HepG2 (cell line): ENCODE measurements around the gene GPR152. TPM values are rescaled to one million over a fixed set of nuclear protein-coding genes. Genes with fewer than 3 reads are reported as not detected.

Source experiments
- ATAC-seq: fragments of 200-7000 bp; cut with Tn5 transposase; 3 replicates; pipeline ENCODE4 v1.9.1; 2020; ENCODE audit warnings: mild to moderate bottlenecking, moderate library complexity
- BruUV-seq: library from RNA; stranded (reverse); fragments of 400-500 nt; replicated peaks from 2 replicates; lab custom pipeline; 2021; lab: Mats Ljungman, UMichigan
- CTCF ChIA-PET: fragments of 300-600 bp; formaldehyde crosslinking; extraction: SDS; loops from one replicate; lab custom pipeline; 2021; ENCODE audit warnings: low total read pairs, inconsistent platforms, low intra/inter-chr PET ratio; lab: Yijun Ruan, JAX
- POLR2A ChIA-PET: fragments of 350-600 bp; sonication (Branson Sonifier 250); formaldehyde crosslinking; loops from one replicate; lab custom pipeline; 2020; ENCODE audit warnings: antibody characterized with exemption, inconsistent platforms; lab: Yijun Ruan, JAX
- DNase-seq: peaks from one replicate; pipeline ENCODE4 v3.0.0-alpha.2; 2015; ENCODE audit warnings: low spot score
- FAIRE-seq: peaks from 3 replicates; lab custom pipeline; 2011; peaks lifted over from hg19 to GRCh38; lab: Jason Lieb, UNC
- H2AFZ ChIP-seq: one replicate; pipeline ENCODE4 v1.6.1; 2011; ENCODE audit warnings: low read length, inconsistent platforms
- H3K27ac ChIP-seq: fragments of 300-600 bp; 3 replicates; pipeline ENCODE4 v1.8.0; 2011; ENCODE audit warnings: mixed run types, mild to moderate bottlenecking, mixed read lengths, low read length, inconsistent platforms; ENCODE audit not compliant: insufficient read depth; ENCODE audit errors: extremely low read length
- H3K27me3 ChIP-seq, 2 experiments: fragments of 200-600 bp in 1 of 2; 2 replicates in 1 of 2; 3 replicates in 1 of 2; pipeline versions ENCODE4 v1.6.0 to v1.8.0; 2011; ENCODE audit warnings: low read length in 2 of 2, mild to moderate bottlenecking in 2 of 2, moderate library complexity in 2 of 2, inconsistent platforms in 1 of 2; ENCODE audit not compliant: insufficient read depth in 2 of 2, control insufficient read depth in 1 of 2
- H3K36me3 ChIP-seq, 2 experiments: fragments of 200-600 bp in 1 of 2; replicated peaks in 1 of 2; 2 replicates in 1 of 2; 3 replicates in 1 of 2; pipeline versions ENCODE4 v1.5.1 to v1.8.0; 2011; ENCODE audit warnings: low read length in 2 of 2, inconsistent platforms in 1 of 2; ENCODE audit not compliant: insufficient read depth in 2 of 2, control insufficient read depth in 1 of 2
- H3K4me1 ChIP-seq: 2 replicates; pipeline ENCODE4 v1.5.1; 2012; ENCODE audit warnings: low read length, inconsistent platforms; ENCODE audit not compliant: insufficient read depth
- H3K4me2 ChIP-seq: 2 replicates; pipeline ENCODE4 v1.6.0; 2011; ENCODE audit warnings: low read depth, low read length, inconsistent platforms
- H3K4me3 ChIP-seq, 3 experiments: fragments of 200-600 bp in 1 of 3; sonication (generic), shearing (Covaris generic) in 1 of 3; replicated peaks in 1 of 3; 2 replicates each; pipeline ENCODE4 v1.5.1; 2011 to 2016; ENCODE audit warnings: low read length in 3 of 3, inconsistent platforms in 2 of 3, low read depth in 2 of 3, mild to moderate bottlenecking in 2 of 3, control low read depth in 1 of 3, mixed read lengths in 1 of 3; ENCODE audit not compliant: insufficient read depth in 1 of 3
- H3K79me2 ChIP-seq: one replicate; pipeline ENCODE4 v1.6.1; 2011; ENCODE audit warnings: low read length, inconsistent platforms; ENCODE audit not compliant: insufficient read depth
- H3K9ac ChIP-seq: 2 replicates; pipeline ENCODE4 v1.6.0; 2011; ENCODE audit warnings: mild to moderate bottlenecking, low read depth, low read length, inconsistent platforms; ENCODE audit not compliant: insufficient read depth
- H3K9me3 ChIP-seq: 2 replicates; pipeline ENCODE4 v1.5.1; 2012; ENCODE audit warnings: mild to moderate bottlenecking, low read length
- H4K20me1 ChIP-seq: 2 replicates; pipeline ENCODE4 v1.6.0; 2011; ENCODE audit warnings: inconsistent platforms, mild to moderate bottlenecking, low read length, moderate library complexity; ENCODE audit not compliant: insufficient read depth
- CTCF ChIP-seq: sonication (generic); formaldehyde crosslinking; IDR thresholded peaks from 2 replicates; pipeline ENCODE4 v1.5.0; 2020; ENCODE audit warnings: mild to moderate bottlenecking, missing genetic modification reagents, moderate library complexity
- GABPB1 ChIP-seq: IDR thresholded peaks from 2 replicates; pipeline ENCODE4 v1.6.1; 2016; ENCODE audit warnings: mild to moderate bottlenecking, missing genetic modification reagents, moderate library complexity, missing compliant biosample characterization
- NBN ChIP-seq: fragments of 450-650 bp; conservative IDR thresholded peaks from 2 replicates; pipeline ENCODE4 v1.6.1; 2017
- NFE2L2 ChIP-seq: fragments of 150-350 bp; IDR thresholded peaks from 2 replicates; pipeline ENCODE4 v1.6.1; 2014; ENCODE audit warnings: low read length
- SALL2 ChIP-seq: sonication (generic); formaldehyde crosslinking; IDR thresholded peaks from 2 replicates; pipeline ENCODE4 v1.8.1; 2023; ENCODE audit warnings: mild to moderate bottlenecking, missing genetic modification reagents, inconsistent platforms
- STAG1 ChIP-seq: sonication (generic); formaldehyde crosslinking; IDR thresholded peaks from 2 replicates; pipeline ENCODE4 v1.4.0; 2020; ENCODE audit warnings: missing genetic modification reagents
- WGBS: methylation state at CpG from one replicate; pipeline ENCODE4 v1.1.6; 2017; ENCODE audit warnings: low lambda C conversion rate; 5-methylcytosine and 5-hydroxymethylcytosine counted together
- in situ Hi-C: cut with HindIII; loops from 2 replicates; pipeline ENCODE4 v1.10.0; 2017; ENCODE audit warnings: low pct_unique_long_range_greater_than_20kb; ENCODE audit not compliant: extremely low pct_ligation_motif_present
- intact Hi-C: fragments of 100-400 bp; cut with micrococcal nuclease; formaldehyde crosslinking; loops from one replicate; pipeline ENCODE4 v1.10.0; 2022; ENCODE audit not compliant: unreplicated experiment
- polyA plus RNA-seq, 8 experiments: library from polyadenylated mRNA; depleted of rRNA in 3 of 8; stranded (reverse) in 7 of 8; unstranded in 1 of 8; fragments of >200 nt; fragmentation: Illumina TruSeq in 4 of 8; extraction: Trizol in 4 of 8; gene quantifications; 2 replicates each; pipeline versions ENCODE4 v1.2.1 to v1.2.3, GENCODE V29; 2011 to 2016; ENCODE audit warnings: low read depth in 4 of 8, missing spikeins in 1 of 8, mixed read lengths in 1 of 8; ENCODE audit not compliant: insufficient read depth in 1 of 8
- total RNA-seq, 5 experiments: library from RNA; depleted of rRNA; stranded (reverse); fragments of >200 nt; fragmentation: Illumina TruSeq; extraction: Trizol; gene quantifications; 2 replicates each; pipeline ENCODE4 v1.2.3, GENCODE V29; 2016; ENCODE audit warnings: low read depth in 1 of 5
- TF ChIP-seq, protein P1 (sequence below): sonication (generic); formaldehyde crosslinking; IDR thresholded peaks from 2 replicates; pipeline ENCODE4 v1.5.1; 2020; ENCODE audit warnings: mild to moderate bottlenecking, moderate library complexity, missing genetic modification reagents
- TF ChIP-seq, protein P2 (sequence below): sonication (generic); formaldehyde crosslinking; IDR thresholded peaks from 2 replicates; pipeline ENCODE4 v1.8.0; 2022; ENCODE audit warnings: low read depth, missing genetic modification reagents
- TF ChIP-seq, protein P3 (sequence below): sonication (generic); formaldehyde crosslinking; conservative IDR thresholded peaks from 2 replicates; pipeline ENCODE4 v1.8.1; 2023; ENCODE audit warnings: missing genetic modification reagents
- TF ChIP-seq, protein P4 (sequence below): sonication (generic); formaldehyde crosslinking; IDR thresholded peaks from 2 replicates; pipeline ENCODE4 v1.5.0; 2020; ENCODE audit warnings: mild to moderate bottlenecking, missing genetic modification reagents

Gene GPR152
- total and polyA plus RNA-seq, 2 of the 13 experiments (the other 11 are each of a cell fraction or from before 2014, with no cell fraction given) = not detected

DNA sequence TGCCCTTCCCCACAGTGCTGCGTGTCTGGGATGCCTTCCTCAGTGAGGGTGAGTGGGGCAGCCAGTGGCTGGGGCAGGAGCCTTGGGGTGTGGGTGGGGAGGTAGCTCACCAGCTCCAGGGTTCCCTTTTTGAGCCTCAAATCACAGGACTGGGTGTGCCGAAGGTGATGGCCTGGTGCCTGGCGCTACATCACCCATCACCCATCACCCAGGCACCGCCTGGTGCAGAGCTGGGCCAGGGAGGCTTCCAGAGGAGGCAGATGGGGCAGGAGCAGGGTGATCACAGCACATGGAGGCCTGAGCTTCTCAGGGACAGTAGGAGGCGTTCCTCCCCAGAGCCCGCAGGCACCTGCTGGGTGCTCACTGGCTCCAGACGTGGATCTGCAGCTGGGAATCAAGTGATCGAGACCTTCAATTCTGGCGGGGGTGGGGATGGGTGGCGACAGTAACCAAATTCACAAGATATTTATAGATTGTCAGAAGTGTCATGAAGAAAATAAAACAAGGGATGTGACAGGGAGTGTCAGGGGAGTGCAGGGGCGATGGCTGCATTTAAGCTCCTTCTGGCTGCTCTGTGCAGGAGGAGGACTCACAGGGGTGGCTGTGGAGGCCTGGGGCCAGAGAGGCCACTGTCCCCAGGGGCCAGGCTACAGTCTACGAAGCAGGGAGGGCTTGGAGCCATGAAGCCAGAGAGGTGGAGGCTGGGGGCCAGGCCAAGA, 45.4 kb downstream of the GPR152 start:
- Histone ChIP-seq H2AFZ (no peak overlapping the region), H3K27me3 (peaks cover 2 to 20% of the 10 kb centered on the region in 2 experiments; a peak in 3 of 5 replicates), H3K4me3 (no peak overlapping the region), H4K20me1 (no peaks in the 10 kb centered on the region), H3K9ac (no peak overlapping the region), H3K79me2 (no peaks in the 10 kb centered on the region), H3K4me1 (peaks cover 72% of the 10 kb centered on the region), H3K4me2 (no peak overlapping the region), H3K36me3 (no peaks in the 10 kb centered on the region), H3K9me3 (no peaks in the 10 kb centered on the region), H3K27ac (no peak overlapping the region)
- ATAC-seq (peak; percentile 51), DNase-seq (no peak), FAIRE-seq (no peak)
- CTCF ChIA-PET = no interaction called here
- 8% methylated on average over 9 of the region's 12 CpGs for WGBS
- BruUV-seq = no TSS peak
- POLR2A ChIA-PET = interaction anchor here (0.6 to 2.2 kb wide), 3 partner anchors 13 to 61 kb away, joined by 3 to 8 read pairs (median 6); no protein-coding TSS in a partner anchor
- intact Hi-C loops = no loop called here
- in situ Hi-C loops = no loop called here
- TF ChIP-seq, protein P1, sequence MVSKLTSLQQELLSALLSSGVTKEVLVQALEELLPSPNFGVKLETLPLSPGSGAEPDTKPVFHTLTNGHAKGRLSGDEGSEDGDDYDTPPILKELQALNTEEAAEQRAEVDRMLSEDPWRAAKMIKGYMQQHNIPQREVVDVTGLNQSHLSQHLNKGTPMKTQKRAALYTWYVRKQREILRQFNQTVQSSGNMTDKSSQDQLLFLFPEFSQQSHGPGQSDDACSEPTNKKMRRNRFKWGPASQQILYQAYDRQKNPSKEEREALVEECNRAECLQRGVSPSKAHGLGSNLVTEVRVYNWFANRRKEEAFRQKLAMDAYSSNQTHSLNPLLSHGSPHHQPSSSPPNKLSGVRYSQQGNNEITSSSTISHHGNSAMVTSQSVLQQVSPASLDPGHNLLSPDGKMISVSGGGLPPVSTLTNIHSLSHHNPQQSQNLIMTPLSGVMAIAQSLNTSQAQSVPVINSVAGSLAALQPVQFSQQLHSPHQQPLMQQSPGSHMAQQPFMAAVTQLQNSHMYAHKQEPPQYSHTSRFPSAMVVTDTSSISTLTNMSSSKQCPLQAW (CRISPR knock-in tag) = 0 out of 2 replicates have a peak, but pooled peaks have one; percentile 23
- TF ChIP-seq, protein P2, sequence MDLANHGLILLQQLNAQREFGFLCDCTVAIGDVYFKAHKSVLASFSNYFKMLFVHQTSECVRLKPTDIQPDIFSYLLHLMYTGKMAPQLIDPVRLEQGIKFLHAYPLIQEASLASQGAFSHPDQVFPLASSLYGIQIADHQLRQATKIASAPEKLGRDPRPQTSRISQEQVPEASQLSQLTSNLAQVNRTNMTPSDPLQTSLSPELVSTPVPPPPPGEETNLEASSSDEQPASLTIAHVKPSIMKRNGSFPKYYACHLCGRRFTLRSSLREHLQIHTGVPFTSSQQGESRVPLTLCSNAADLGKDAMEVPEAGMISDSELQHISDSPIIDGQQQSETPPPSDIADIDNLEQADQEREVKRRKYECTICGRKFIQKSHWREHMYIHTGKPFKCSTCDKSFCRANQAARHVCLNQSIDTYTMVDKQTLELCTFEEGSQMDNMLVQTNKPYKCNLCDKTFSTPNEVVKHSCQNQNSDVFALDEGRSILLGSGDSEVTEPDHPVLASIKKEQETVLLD (CRISPR knock-in tag) = no peak
- TF ChIP-seq, protein P3, sequence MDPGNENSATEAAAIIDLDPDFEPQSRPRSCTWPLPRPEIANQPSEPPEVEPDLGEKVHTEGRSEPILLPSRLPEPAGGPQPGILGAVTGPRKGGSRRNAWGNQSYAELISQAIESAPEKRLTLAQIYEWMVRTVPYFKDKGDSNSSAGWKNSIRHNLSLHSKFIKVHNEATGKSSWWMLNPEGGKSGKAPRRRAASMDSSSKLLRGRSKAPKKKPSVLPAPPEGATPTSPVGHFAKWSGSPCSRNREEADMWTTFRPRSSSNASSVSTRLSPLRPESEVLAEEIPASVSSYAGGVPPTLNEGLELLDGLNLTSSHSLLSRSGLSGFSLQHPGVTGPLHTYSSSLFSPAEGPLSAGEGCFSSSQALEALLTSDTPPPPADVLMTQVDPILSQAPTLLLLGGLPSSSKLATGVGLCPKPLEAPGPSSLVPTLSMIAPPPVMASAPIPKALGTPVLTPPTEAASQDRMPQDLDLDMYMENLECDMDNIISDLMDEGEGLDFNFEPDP (CRISPR knock-in tag) = no peak
- TF ChIP-seq GABPB1 (CRISPR knock-in tag) (peak; percentile 17; the same call in 1 of the 2 replicates), CTCF (CRISPR knock-in tag) (peak; percentile 66), NFE2L2 (no peak), SALL2 (CRISPR knock-in tag) (no peak), STAG1 (CRISPR knock-in tag) (peak; percentile 45), NBN (no peak)
- TF ChIP-seq, protein P4, sequence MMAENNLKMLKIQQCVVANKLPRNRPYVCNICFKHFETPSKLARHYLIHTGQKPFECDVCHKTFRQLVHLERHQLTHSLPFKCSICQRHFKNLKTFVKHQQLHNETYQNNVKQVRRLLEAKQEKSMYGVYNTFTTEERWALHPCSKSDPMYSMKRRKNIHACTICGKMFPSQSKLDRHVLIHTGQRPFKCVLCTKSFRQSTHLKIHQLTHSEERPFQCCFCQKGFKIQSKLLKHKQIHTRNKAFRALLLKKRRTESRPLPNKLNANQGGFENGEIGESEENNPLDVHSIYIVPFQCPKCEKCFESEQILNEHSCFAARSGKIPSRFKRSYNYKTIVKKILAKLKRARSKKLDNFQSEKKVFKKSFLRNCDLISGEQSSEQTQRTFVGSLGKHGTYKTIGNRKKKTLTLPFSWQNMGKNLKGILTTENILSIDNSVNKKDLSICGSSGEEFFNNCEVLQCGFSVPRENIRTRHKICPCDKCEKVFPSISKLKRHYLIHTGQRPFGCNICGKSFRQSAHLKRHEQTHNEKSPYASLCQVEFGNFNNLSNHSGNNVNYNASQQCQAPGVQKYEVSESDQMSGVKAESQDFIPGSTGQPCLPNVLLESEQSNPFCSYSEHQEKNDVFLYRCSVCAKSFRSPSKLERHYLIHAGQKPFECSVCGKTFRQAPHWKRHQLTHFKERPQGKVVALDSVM (CRISPR knock-in tag) = 0 out of 2 replicates have a peak, but pooled peaks have one; percentile 27
